ENCODE results near the gene WDR70.

GRCh38 chr5:37494756-37495155, 115.6 kb downstream of the WDR70 start:
- no peak for TF ChIP-seq CTCF (IDR thresholded peaks at IDR 0.05)
- no peak for TF ChIP-seq POLR2AphosphoS5 (IDR thresholded peaks at IDR 0.05)
- TF ChIP-seq EP300 (IDR thresholded peaks at IDR 0.05; ENCODE audit: low read depth): no peak
- TF ChIP-seq POLR2A (IDR thresholded peaks at IDR 0.05): no peak

All from transverse colon (tissue), 4 donors.